Small intestine (tissue), 7 donors: ENCODE measurements around the gene SLC38A8. TPM values are rescaled to one million over a fixed set of nuclear protein-coding genes. Genes with fewer than 3 reads are reported as not detected.

Experiments used
- DNase-seq, 2 donors: peaks; one replicate each; pipeline versions ENCODE4 v3.0.0 to v3.0.0-alpha.2; 2013
- FAIRE-seq: peaks from 2 replicates; lab custom pipeline; 2012; peaks lifted over from hg19 to GRCh38; lab: Jason Lieb, UNC
- H3K27ac ChIP-seq, 3 donors: one replicate each; pipeline ENCODE4 v1.5.1; 2013; ENCODE audit warnings: low read length in 2 of 3, mild to moderate bottlenecking in 2 of 3, control low read depth in 1 of 3, inconsistent platforms in 1 of 3, low read depth in 1 of 3, moderate library complexity in 1 of 3
- H3K27me3 ChIP-seq, 3 donors: one replicate each; pipeline ENCODE4 v1.6.1; 2013; ENCODE audit warnings: low read length in 3 of 3, inconsistent platforms in 1 of 3; ENCODE audit not compliant: control insufficient read depth in 3 of 3, insufficient read depth in 3 of 3
- H3K36me3 ChIP-seq, 3 donors: one replicate each; pipeline ENCODE4 v1.6.1; 2013; ENCODE audit warnings: low read length in 3 of 3, inconsistent platforms in 1 of 3, low read depth in 1 of 3, mild to moderate bottlenecking in 1 of 3, moderate library complexity in 1 of 3; ENCODE audit not compliant: control insufficient read depth in 3 of 3, insufficient read depth in 2 of 3
- H3K4me1 ChIP-seq, 3 donors: one replicate each; pipeline ENCODE4 v1.6.1; 2013; ENCODE audit warnings: low read length in 2 of 3, inconsistent platforms in 1 of 3, low read depth in 1 of 3, mild to moderate bottlenecking in 1 of 3, moderate library complexity in 1 of 3; ENCODE audit not compliant: control insufficient read depth in 3 of 3, insufficient read depth in 2 of 3
- H3K4me3 ChIP-seq, 3 donors: one replicate each; pipeline ENCODE4 v1.5.1; 2013; ENCODE audit warnings: low read length in 3 of 3, control low read depth in 1 of 3, inconsistent platforms in 1 of 3, low read depth in 1 of 3, mild to moderate bottlenecking in 1 of 3, moderate library complexity in 1 of 3
- H3K9me3 ChIP-seq, 2 donors: one replicate each; pipeline ENCODE4 v1.6.1; 2013; ENCODE audit warnings: low read depth in 1 of 2, low read length in 1 of 2; ENCODE audit not compliant: control insufficient read depth in 2 of 2, insufficient read depth in 1 of 2
- WGBS, 3 donors: extraction: QIAGEN DNeasy Blood & Tissue Kit; methylation state at CpG; one replicate each; pipeline ENCODE4 v1.1.7; 2013; 5-methylcytosine and 5-hydroxymethylcytosine counted together
- polyA plus RNA-seq, 4 donors: library from polyadenylated mRNA; stranded (reverse) in 3 of 4; unstranded in 1 of 4; fragments of 200-250 nt in 3 of 4; fragments of 120-200 nt in 1 of 4; gene quantifications; one replicate each; pipeline versions ENCODE4 v1.2.1 to v1.2.3, GENCODE V29; 2013
- donor health status: healthy with polysubstance abuse.
- donor health status: control.
- donor health status: control.
- donor health status: Bipolar disorder and iron deficiency.
- donor health status: healthy.

Gene SLC38A8
- polyA plus RNA-seq, 4 donors: 0.33 TPM; not detected in 3

DNA sequence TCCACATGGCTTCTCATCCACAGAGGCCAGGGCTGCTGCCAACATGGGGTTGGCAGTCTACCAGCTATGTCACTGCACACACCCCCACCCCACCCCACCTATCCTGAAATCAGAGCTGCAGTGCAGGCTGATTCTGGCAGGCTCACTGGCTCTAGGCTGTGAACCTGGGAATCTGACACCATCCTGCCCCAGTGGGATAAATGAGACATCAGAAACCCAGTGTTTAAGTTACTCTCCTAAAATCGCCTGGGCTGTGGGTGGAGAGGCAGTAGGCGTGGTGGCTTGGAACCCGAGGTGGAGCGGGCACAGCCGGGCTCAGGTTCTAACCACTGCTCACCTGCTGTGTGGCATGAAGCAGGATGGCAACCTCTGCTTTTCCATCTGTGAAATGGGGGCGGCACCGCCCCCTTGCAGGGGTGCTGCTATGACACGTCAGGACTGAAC is 5.6 kb downstream of the SLC38A8 start:
- no peak overlapping the region for H3K4me3 ChIP-seq
- no peaks in the 10 kb centered on the region for H3K4me1 ChIP-seq
- 78 to 91% (median 82%) methylated on average over 8 of the region's 8 CpGs for WGBS, 3 donors
- no peaks in the 10 kb centered on the region for H3K36me3 ChIP-seq
- no peak overlapping the region for H3K27ac ChIP-seq
- no peak for DNase-seq
- H3K9me3 ChIP-seq: peaks cover 0 to 5% of the 10 kb centered on the region in 2 donors
- H3K27me3 ChIP-seq: peaks cover 0 to 5% (median 0%) of the 10 kb centered on the region in 3 donors
- no peak for FAIRE-seq

- Histone ChIP-seq H3K9me3 (peaks cover 0 to 5% of the 10 kb centered on the region in 2 donors), H3K36me3 (no peaks in the 10 kb centered on the region), H3K4me1 (no peaks in the 10 kb centered on the region), H3K4me3 (no peak overlapping the region), H3K27me3 (peaks cover 0 to 5% (median 0%) of the 10 kb centered on the region in 3 donors), H3K27ac (no peak overlapping the region)
- DNase-seq (no peak), FAIRE-seq (no peak)
- 62 to 80% (median 77%) methylated on average over 3 of the region's 3 CpGs for WGBS, 3 donors
These were observed 6.5 kb downstream of the SLC38A8 start for GRCh38 chr16:84036131-84036530.

GRCh38 chr16:84034516-84034915 is 8.1 kb downstream of the SLC38A8 start:
- no peak for DNase-seq
- no peak for FAIRE-seq
- Histone ChIP-seq H3K4me1 (no peaks in the 10 kb centered on the region), H3K36me3 (no peaks in the 10 kb centered on the region), H3K4me3 (no peak overlapping the region), H3K27me3 (no peaks in the 10 kb centered on the region), H3K27ac (no peak overlapping the region), H3K9me3 (peaks cover 0 to 5% of the 10 kb centered on the region in 2 donors)
- 91 to 93% (median 91%) methylated on average over 12 of the region's 12 CpGs for WGBS, 3 donors

DNA sequence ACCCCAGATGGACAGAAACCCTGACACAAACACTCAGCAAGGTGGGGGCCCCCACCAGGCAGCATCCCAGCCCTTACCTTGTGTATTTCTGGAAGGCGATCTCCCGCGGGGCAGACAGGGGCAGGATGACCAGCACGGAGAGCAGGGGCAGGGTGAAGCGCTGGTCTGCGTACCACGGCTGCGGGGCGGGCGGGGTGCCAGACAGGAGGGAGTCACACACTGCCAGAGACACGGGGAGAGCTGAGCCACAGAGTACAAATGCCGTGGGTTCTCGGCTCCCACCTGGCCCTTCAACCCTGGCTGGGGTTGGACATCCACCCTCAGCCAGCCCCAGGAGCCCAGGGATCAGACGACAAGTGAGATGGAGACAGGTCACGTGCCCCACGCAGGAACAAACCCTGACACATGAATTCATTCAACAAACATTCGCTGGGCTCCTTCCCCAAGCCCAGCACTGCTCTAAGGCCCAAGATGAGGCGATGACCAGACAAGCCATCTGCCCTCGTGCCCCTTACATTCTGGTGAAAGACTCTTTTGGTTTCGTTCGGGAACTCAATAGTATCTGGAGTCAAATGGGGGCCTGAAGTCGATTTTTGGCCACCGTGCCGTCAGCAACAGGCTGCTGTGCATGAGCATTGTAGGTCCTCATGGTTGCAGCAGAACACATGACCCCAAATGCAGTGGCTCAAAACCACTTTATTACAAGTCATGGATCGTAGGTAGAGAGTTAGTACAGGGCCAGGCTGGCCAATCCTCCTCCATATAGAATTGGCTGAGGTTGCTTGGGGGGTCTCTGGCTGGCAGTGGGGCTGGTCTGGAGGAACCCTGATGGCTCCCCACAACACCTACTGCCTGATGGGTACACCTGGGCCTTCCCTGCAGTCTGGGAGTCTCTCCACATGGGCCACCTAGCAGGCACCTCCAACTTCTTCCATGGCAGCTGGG is 9.1 kb downstream of the SLC38A8 start:
- Histone ChIP-seq H3K27ac (no peak overlapping the region), H3K9me3 (peaks cover 0 to 5% of the 10 kb centered on the region in 2 donors), H3K4me3 (no peak overlapping the region), H3K27me3 (no peaks in the 10 kb centered on the region), H3K36me3 (no peaks in the 10 kb centered on the region), H3K4me1 (no peaks in the 10 kb centered on the region)
- no peak for FAIRE-seq
- 84 to 85% (median 84%) methylated on average over 25 of the region's 25 CpGs for WGBS, 3 donors
- DNase-seq: no peak

DNA sequence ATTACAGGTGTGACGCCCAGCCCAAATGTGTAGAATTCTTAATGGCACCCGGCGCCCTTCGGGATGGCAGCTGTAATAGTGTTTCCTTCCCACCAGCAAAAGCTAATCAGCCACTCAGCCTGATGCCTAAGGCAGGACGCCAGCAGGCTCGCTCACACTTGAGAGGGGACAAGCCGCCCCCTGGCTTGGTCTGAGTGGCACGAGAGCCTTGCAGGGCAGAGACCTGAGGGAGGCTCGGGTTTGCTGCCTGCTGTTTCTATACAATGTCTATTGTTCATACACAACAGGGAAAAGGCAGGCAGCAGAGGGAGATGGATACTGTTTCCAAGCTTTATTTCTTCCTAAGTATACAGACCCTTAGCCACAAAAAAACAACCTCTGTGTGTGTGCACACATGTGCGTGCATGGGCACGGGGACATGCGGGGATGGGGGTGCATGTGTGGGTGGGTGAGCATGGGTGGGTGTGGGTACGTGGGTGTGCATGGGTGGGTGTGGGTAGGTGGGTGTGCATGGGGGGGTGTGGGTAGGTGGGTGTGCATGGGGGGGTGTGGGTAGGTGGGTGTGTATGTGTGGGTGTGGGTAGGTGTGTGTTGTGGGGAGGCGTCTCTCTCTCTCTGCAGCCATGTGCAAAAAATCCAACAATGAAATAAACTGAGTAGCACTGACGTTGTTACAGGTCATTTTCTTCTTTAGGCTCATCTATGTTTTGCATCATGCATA is 10.0 kb downstream of the SLC38A8 start:
- H3K4me3 ChIP-seq: no peak overlapping the region
- no peaks in the 10 kb centered on the region for H3K36me3 ChIP-seq
- no peaks in the 10 kb centered on the region for H3K4me1 ChIP-seq
- DNase-seq (no peak), FAIRE-seq (no peak)
- 62 to 76% (median 66%) methylated on average over 15 of the region's 15 CpGs for WGBS, 3 donors
- H3K27me3 ChIP-seq: no peaks in the 10 kb centered on the region
- H3K27ac ChIP-seq: no peak overlapping the region
- peaks cover 0 to 5% of the 10 kb centered on the region in 2 donors for H3K9me3 ChIP-seq

DNA sequence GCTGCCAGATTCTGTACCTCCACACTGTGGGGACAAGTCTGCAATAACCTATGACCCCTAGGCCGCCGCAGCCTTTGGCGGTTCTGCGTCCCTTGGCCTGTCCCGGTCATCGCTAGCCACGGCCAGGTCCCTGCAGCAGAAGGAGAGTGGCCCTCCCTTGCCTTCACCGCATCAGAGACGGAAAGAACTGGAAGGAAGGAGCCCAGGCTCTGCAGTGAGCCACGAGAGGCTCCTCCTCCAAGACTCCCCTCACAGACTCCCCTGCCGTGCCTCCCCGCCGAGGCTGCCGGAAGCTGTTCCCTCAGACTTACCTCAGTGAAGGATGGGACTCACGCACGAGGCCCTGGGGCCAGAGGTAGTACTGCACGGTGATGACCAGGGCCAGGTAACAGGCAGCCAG is 11.0 kb downstream of the SLC38A8 start:
- WGBS, 3 donors: 77 to 81% (median 78%) methylated on average over 17 of the region's 17 CpGs
- FAIRE-seq: no peak
- H3K4me3 ChIP-seq: no peak overlapping the region

GRCh38 chr16:84029297-84030047 is 13.1 kb downstream of the SLC38A8 start:
- Histone ChIP-seq H3K9me3 (no peaks in the 10 kb centered on the region), H3K4me3 (no peak overlapping the region), H3K36me3 (no peaks in the 10 kb centered on the region), H3K27ac (no peak overlapping the region), H3K27me3 (no peaks in the 10 kb centered on the region), H3K4me1 (no peaks in the 10 kb centered on the region)
- WGBS, 3 donors: 71 to 81% (median 71%) methylated on average over 14 of the region's 14 CpGs
- no peak for FAIRE-seq
- no peak for DNase-seq

More for the DNA sequence above, 11.0 kb downstream of the SLC38A8 start:
- Histone ChIP-seq H3K9me3 (peaks cover 0 to 5% of the 10 kb centered on the region in 2 donors), H3K36me3 (no peaks in the 10 kb centered on the region), H3K27me3 (no peaks in the 10 kb centered on the region), H3K4me1 (no peaks in the 10 kb centered on the region), H3K27ac (no peak overlapping the region)
- DNase-seq: no peak

GRCh38 chr16:84027625-84028024 is 15.0 kb downstream of the SLC38A8 start:
- no peak for FAIRE-seq
- Histone ChIP-seq H3K4me1 (peaks cover 0 to 7% (median 0%) of the 10 kb centered on the region in 3 donors), H3K4me3 (no peak overlapping the region), H3K36me3 (no peaks in the 10 kb centered on the region), H3K27me3 (no peaks in the 10 kb centered on the region), H3K27ac (no peak overlapping the region), H3K9me3 (peaks cover 0 to 2% of the 10 kb centered on the region in 2 donors)
- WGBS, 3 donors: 78 to 85% (median 82%) methylated on average over 15 of the region's 15 CpGs
- DNase-seq: no peak
